HepG2 (cell line): ENCODE measurements around the gene TMEM238. TPM values are rescaled to one million over a fixed set of nuclear protein-coding genes. Genes with fewer than 3 reads are reported as not detected.

Source experiments
- AGO1 ChIP-seq: fragments of 200-400 bp; formaldehyde crosslinking; IDR thresholded peaks from 2 replicates; pipeline ENCODE4 v1.6.1; 2017; ENCODE audit warnings: mild to moderate bottlenecking, low read depth, low read length, moderate library complexity; ENCODE audit not compliant: poor library complexity, severe bottlenecking
- NCOA2 ChIP-seq: sonication (generic); formaldehyde crosslinking; IDR thresholded peaks from 2 replicates; pipeline ENCODE4 v1.8.0; 2022; ENCODE audit warnings: inconsistent platforms
- NONO ChIP-seq, 2 experiments: fragments of 450-650 bp in 1 of 2; sonication (generic) in 1 of 2; formaldehyde crosslinking in 1 of 2; IDR thresholded peaks in 1 of 2; conservative IDR thresholded peaks in 1 of 2; 2 replicates each; pipeline versions ENCODE4 v1.6.1 to v1.8.0; 2017 to 2022; ENCODE audit warnings: mild to moderate bottlenecking in 1 of 2, missing genetic modification reagents in 1 of 2, moderate library complexity in 1 of 2
- TBL1XR1 ChIP-seq: fragments of 150-350 bp; IDR thresholded peaks from 2 replicates; pipeline ENCODE4 v1.6.1; 2014; ENCODE audit warnings: borderline replicate concordance, low read length; ENCODE audit not compliant: partially characterized antibody
- U2AF2 ChIP-seq: fragments of 200-400 bp; formaldehyde crosslinking; IDR thresholded peaks from 2 replicates; pipeline ENCODE4 v1.6.1; 2017; ENCODE audit warnings: low read depth, mild to moderate bottlenecking, low read length
- ZNF468 ChIP-seq: sonication (generic); formaldehyde crosslinking; IDR thresholded peaks from 2 replicates; pipeline ENCODE4 v1.8.0; 2022; ENCODE audit warnings: mild to moderate bottlenecking, moderate library complexity, missing genetic modification reagents
- polyA plus RNA-seq, 8 experiments: library from polyadenylated mRNA; depleted of rRNA in 3 of 8; stranded (reverse) in 7 of 8; unstranded in 1 of 8; fragments of >200 nt; fragmentation: Illumina TruSeq in 4 of 8; extraction: Trizol in 4 of 8; gene quantifications; 2 replicates each; pipeline versions ENCODE4 v1.2.1 to v1.2.3, GENCODE V29; 2011 to 2016; ENCODE audit warnings: low read depth in 4 of 8, missing spikeins in 1 of 8, mixed read lengths in 1 of 8; ENCODE audit not compliant: insufficient read depth in 1 of 8
- total RNA-seq, 5 experiments: library from RNA; depleted of rRNA; stranded (reverse); fragments of >200 nt; fragmentation: Illumina TruSeq; extraction: Trizol; gene quantifications; 2 replicates each; pipeline ENCODE4 v1.2.3, GENCODE V29; 2016; ENCODE audit warnings: low read depth in 1 of 5
- TF ChIP-seq, protein P1 (sequence below): IDR thresholded peaks from 2 replicates; pipeline ENCODE4 v1.6.1; 2012; ENCODE audit warnings: inconsistent platforms
- TF ChIP-seq, protein P2 (sequence below): sonication (generic); formaldehyde crosslinking; IDR thresholded peaks from 2 replicates; pipeline ENCODE4 v1.4.0; 2020; ENCODE audit warnings: missing genetic modification reagents
- TF ChIP-seq, protein P3 (sequence below): sonication (generic); formaldehyde crosslinking; IDR thresholded peaks from 2 replicates; pipeline ENCODE4 v1.5.0; 2020; ENCODE audit warnings: mild to moderate bottlenecking, missing genetic modification reagents, borderline replicate concordance

The TMEM238 gene
- total and polyA plus RNA-seq, 2 of the 13 experiments (the other 11 are each of a cell fraction or from before 2014, with no cell fraction given): not detected

DNA sequence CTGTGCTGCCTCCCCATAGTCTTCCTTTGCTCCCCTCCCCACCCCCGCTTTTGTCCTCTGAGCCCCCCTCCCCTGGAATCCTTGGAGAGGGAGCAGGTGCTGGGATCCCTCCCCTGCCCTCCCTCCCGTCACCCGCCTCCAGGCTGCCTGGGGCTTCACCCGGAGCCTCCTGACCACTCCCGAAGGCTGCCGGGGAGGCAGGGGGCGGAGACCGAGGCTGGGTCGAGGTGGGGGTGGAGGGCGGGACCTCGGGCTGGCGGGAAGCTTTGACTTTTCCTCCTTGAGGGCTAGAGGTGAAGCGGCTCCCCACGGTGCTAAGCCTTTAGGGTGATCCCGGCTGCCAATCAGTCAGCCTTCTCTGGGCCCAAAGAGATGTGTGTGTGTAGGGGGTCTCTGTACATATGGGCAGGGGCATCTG, 42.9 kb downstream of the TMEM238 start (continued):
- TF ChIP-seq, protein P1, sequence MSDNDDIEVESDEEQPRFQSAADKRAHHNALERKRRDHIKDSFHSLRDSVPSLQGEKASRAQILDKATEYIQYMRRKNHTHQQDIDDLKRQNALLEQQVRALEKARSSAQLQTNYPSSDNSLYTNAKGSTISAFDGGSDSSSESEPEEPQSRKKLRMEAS: 0 out of 2 replicates have a peak, but pooled peaks have one; percentile 14
- TF ChIP-seq TBL1XR1 (no peak), NONO (IDR thresholded peaks at IDR 0.05) (no peak), NONO (CRISPR knock-in tag; conservative IDR thresholded peaks at IDR 0.05) (0 out of 2 replicates have a peak, but pooled peaks have one; percentile 33), NCOA2 (CRISPR knock-in tag) (no peak), ZNF468 (no peak), U2AF2 (no peak), AGO1 (no peak)
- TF ChIP-seq, protein P2, sequence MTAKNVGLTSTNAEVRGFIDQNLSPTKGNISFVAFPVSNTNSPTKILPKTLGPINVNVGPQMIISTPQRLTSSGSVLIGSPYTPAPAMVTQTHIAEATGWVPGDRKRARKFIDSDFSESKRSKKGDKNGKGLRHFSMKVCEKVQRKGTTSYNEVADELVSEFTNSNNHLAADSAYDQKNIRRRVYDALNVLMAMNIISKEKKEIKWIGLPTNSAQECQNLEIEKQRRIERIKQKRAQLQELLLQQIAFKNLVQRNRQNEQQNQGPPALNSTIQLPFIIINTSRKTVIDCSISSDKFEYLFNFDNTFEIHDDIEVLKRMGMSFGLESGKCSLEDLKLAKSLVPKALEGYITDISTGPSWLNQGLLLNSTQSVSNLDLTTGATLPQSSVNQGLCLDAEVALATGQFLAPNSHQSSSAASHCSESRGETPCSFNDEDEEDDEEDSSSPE (CRISPR knock-in tag): peak; percentile 36; the same call in 1 of the 2 replicates
- TF ChIP-seq, protein P3, sequence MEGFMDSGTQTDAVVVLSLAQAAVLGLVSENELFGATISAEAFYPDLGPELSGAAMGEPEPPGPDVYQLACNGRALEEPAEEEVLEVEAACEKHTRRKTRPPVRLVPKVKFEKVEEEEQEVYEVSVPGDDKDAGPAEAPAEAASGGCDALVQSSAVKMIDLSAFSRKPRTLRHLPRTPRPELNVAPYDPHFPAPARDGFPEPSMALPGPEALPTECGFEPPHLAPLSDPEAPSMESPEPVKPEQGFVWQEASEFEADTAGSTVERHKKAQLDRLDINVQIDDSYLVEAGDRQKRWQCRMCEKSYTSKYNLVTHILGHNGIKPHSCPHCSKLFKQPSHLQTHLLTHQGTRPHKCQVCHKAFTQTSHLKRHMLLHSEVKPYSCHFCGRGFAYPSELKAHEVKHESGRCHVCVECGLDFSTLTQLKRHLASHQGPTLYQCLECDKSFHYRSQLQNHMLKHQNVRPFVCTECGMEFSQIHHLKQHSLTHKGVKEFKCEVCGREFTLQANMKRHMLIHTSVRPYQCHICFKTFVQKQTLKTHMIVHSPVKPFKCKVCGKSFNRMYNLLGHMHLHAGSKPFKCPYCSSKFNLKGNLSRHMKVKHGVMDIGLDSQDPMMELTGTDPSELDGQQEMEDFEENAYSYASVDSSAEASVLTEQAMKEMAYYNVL (CRISPR knock-in tag): no peak
